NCI-H1417 treated with DMSO at 0.1 percent for 48 hours (cell line): ENCODE results near the gene IMPA2.
"Not testable (repeated sequence)": the region's sequence is repeated elsewhere in the genome, so short reads cannot be mapped to it uniquely, and the experiment has no call there.

Source experiments
- DNase-seq: peaks from one replicate; lab custom pipeline; 2025; lab: John Stamatoyannopoulos, UW

IMPA2 gene

DNA sequence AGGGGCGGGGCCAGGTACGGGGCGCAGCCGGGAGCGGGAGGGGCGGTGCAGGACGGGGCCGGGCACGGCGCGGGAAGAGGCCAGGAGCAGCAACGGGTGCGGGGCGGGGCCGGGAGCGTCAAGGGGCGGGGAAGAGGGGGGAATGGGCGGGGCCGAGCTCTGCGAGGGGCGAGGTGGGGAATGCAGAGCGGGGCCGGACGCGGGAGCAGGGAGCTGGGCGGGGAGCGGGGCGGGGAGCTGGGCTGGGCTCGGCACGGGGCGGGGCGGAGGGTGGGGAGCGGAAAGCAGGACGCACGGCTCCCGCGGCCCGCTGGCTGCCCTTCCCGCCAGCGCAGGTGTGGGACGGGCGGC is at the start of gene IMPA2:
Gene IMPA2, plus strand, starts transcription at position 316 of the 351 bp plus-strand sequence. CDS start 163 bp downstream, outside the sequence.
- DNase-seq: no peak

DNA sequence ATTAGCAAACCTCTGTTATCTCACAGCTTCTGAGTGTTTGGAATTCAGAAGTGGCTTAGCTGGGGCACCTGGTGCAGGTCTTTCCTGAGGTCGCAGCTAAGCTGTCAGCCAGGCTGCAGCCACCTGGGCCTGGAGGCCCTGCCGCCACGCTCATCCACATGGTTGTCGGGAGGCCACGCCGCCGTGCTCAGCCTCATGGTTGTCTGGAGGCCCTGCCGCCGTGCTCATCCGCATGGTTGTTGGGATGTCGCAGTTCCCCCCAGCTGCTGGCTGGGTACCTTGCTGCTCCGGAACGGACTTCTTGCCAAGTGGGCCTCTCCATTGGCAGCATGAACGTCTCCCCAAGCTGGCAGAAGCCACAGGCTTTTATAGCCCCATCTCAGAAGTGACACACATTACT is 48.9 kb upstream of the IMPA2 start:
- no peak for DNase-seq

DNA sequence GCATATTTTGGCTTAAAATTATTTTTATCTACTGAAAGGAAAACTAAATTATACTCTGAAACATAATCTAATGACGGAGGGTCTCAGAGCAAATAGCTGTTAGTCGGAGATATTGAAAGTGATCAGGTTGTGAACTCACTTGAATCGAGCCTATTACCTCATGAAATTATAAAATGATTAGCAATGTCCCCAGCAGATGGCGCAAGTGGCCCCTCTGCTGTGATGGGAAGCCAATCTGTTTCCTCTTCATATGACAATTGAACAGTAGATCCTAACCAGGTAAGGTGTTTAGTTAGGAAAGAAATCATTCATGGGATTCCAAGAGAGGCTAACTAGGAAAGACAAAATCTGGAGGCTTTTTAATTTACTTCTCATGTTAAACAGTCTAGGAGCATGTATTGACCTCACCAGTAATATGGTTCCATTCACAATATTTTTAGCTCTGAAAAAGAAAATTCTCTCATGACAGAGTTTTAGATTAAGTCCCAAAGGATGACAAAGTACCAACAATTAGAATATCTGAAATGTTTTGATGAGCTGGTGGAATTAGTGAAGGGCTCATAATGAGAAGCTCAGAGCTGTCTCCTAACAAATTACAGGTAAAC is 43.3 kb upstream of the IMPA2 start:
- DNase-seq: peak; percentile 7

DNA sequence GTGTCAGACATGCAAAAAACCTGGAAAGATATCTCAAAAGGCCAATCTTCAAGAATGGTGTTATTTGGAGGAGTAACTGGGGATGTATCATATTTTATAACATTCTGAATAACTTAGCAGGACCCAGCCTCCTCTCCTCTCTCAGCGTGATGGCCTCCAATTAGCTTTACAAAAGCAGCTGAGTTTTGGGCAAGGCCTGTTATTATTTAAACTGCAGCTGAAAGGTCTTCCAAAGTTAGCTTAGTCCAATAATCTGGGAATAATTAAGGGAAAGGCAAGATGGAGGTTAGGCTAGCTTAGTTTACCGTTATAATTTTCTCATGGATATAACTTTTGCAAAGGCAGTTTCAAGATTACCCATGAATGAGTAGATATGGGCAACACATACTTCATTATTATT is 40.4 kb upstream of the IMPA2 start:
- DNase-seq: no peak

DNA sequence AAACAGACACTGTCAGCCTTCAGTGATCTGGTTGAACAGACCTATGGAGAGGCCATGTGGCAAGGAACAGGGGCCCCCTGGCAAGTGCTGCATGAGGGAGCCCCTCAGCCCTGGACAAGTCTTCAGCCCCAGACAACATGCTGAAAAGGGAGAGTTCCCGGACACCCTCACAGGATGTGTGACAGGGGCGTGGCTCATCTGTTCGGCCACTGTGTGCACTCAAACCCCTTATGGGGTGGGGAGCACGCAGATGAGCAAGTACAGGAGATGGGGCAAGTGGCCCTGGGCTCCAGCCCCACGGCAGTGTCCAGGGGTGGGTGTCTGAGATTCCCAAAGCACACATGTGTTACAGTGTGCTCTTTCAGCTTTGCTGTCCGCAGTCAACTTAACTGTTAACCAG is 37.8 kb upstream of the IMPA2 start:
- no peak for DNase-seq

DNA sequence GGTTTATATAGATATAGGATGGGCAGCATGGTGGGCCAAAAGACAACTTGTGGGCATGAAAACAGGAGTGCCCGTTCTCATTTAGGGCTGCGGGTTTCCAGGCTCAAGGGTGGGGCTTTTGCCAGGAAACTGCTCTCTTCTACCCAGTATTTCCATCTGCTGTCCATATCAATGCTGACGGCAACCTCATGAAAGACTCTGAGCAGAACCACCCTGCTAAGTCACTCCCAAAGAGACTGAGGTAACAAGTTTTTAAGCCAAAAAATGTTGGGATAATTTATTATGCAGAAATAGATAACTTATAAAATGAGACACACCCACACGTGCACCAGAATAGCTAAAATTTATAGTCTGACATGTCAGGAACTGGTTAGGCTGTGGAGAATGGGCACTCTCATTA is 37.1 kb upstream of the IMPA2 start:
- no peak for DNase-seq

DNA sequence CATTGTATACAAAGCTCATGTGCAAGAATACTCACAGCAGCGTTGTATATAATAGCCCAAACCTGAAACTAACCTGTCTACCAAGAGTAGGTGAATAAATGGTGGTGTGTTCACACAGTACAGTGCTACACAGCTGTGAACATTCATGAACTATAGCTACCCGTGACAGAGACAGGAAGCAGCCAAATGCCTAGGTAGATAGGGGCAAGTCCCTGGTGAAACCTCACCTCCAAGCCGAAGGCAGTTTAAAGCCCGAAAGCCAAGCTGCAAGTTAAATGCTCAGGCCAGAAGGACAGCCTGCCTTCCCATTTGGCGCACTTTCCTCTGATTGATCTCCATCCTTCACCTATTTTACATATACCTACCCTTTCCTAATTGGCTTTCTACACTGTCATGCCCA is 36.5 kb upstream of the IMPA2 start:
- DNase-seq: no peak

DNA sequence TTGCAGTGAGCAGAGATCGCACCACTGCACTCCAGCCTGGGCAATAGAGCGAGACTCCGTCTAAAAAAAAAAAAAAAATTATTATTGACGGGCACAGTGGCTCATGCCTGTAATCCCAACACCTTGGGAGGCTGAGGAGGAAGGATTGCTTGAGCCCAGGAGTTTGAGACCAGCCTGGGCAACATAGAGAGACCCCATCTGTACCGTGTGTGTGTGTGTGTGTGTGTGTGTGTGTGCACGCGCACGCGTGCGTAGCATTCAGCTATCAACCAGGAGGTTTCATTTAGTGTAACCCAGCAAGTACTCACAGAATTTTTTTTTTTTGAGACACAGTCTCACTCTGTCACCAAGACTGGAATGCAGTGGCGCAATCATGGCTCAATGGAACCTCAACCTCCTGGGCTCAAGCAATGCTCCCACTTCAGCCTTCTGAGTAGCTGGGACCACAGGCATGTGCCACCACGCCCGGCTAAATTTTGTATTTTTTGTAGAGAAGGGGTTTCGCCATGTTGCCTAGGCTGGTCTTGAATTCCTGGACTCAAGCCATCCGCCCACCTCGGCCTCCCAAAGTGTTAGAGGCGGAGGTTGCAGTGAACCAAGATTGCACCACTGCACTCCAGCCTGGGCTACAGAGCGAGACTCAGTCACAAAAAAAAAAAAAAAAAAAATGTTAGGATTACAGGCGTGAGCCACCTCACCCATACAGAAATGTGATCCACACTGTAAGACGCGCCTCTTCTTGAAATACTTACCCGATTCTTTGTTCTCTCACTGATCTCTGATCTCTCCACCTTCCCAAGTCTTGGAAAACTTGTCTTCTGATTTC is 35.3 kb upstream of the IMPA2 start:
- not testable (repeated sequence) for DNase-seq

DNA sequence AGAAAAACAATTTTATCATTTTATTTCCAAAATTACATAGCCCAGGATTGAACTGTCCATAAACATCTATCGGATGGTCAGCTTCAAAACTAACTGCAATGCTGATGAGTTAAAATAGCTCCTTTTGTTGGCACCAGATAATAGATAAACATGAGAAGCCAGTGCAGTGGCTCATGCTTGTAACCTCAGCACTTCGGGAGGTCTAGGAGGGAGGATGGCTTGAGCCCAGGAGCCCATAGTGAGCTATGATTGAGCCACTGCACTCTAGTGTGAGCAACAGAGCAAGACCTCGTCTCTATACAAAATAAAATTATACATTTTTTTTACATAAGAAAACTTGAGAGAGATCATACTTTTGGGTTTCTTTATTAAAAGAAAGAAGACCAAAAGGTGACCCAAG is 34.6 kb upstream of the IMPA2 start:
- no peak for DNase-seq

DNA sequence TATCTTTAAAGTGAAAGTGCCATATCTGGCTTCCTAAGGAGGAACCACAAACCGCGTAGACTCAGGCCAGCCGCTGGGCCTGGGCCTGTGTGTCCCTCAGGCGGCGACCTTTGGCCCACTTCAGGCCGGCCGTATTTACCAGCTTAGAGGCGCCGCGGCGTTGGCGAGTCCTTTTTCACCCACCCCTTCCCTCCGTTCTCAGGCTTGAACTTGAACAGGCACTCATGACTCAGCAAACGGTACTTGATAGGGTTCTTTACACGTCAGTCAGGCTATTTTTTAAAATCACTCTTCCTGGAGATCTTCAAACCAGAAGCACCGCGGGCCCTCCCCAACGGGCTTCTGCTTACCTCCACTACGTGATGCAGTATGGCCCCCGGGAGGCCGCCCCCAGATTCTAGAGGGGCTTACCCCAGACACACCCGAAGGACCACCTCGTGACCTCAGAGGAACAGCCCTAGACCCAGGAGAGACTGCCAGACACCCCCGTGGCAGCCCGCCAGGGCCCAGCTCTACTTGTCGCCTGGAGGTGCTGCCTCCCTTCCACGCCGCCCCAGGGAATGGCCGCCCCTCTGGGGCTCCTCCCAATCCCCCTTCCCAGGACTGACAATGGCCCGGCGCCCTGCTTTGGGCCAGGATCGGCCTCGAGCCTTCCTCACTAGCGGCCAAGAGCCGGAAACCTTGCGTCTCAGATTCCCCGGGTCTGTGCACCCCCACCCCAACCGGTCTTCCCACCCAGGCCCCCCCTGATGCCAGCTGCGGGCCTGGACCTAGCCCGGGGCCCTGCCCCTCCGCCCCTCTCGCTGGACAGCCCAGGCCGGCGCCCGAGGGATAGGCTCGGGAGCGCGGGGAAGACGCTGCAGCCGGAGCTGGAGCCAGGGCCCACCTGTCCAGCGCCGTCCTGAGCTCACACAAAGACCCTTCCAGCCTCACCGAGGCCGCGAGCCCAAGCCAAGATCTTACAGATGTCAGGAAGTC is 33.8 kb upstream of the IMPA2 start:
- DNase-seq: no peak

DNA sequence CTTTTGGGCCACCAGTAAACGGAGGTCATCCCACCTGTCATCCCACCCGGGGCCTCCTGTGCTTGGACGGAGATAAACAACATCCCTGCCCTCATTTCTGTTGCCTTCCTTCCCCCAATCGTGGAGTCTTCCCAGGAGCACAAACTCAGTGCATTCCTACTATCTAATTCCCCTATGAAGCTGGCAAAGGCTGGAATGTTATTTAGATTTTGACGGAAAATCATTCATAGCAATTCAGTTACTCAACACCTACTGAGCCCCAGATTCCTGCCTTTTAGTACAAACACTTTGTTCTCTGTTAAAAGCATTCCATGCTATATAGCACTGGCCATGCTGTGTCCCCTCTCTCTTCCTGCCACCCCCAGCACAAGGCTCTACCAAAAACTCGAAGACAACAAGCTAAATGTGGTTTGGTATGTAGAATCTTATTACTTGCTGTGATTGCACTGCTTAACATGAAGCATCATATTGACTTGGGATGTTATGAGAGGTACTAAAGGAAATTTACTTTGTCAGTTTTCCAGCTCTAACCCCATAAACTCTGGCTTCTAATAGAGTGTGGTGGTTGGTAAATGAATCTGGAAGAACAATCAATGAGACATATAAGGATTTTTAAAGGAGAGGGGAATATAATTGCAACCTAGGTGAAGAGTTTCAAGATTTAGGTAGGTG is 32.3 kb upstream of the IMPA2 start:
- DNase-seq: no peak

DNA sequence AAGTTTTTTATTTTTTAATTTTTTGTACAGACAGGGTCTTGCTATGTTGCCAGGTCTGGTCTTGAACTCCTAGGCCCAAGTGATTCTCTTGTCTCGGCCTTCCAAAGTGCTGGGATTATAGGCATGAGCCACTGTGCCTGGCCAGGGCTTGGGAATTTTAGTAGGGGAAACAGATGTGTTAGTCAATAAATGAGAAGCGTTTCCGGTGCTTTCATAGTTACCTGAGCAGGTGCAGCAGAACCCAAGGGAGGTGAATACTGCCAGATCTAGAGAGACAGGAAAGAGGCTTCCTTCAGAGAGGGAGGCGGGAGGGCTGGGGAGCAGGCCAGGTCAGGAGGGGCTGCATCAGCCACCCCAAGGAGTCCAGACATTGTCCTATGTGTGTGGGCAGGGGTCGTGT is 30.5 kb upstream of the IMPA2 start:
- DNase-seq: no peak

DNA sequence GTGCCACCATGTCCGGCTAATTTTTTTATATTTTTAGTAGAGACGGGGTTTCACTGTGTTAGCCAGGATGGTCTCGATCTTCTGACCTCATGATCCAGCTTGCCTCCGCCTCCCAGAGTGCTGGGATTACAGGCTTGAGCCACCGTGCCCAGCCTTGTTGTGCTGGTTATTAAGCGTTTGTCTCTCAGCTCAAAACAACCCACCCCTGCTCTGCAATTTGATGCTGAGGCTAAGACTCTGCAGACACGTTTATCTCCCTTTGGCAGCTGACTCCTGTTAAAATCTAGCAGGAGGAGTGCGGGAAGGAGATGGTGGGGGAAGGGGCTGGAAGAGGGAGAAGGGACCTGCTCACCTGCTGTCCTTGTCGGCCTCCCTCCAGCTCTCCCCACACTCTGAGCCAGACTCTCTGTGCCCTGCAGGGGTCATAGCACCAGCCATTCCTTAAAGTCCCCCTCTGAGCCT is 29.9 kb upstream of the IMPA2 start:
- no peak for DNase-seq

DNA sequence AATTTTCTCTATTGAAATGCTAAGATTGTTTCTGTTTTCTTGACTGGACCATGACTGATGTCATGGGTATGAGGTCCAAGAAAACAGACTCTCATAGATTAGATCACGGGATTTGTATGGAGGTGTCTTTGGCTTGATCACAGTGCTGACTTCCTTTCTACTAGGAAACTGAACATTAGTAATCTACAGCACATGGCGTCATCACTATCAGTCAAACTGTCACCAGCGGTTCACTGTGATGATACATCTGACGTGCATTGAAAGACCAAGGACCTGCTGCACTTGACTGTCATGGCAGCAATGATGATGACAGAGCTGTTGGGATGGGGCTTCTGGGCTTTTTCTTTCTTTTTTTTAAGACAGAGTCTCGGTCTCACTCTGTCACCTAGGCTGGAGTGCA is 28.2 kb upstream of the IMPA2 start:
- DNase-seq: no peak

DNA sequence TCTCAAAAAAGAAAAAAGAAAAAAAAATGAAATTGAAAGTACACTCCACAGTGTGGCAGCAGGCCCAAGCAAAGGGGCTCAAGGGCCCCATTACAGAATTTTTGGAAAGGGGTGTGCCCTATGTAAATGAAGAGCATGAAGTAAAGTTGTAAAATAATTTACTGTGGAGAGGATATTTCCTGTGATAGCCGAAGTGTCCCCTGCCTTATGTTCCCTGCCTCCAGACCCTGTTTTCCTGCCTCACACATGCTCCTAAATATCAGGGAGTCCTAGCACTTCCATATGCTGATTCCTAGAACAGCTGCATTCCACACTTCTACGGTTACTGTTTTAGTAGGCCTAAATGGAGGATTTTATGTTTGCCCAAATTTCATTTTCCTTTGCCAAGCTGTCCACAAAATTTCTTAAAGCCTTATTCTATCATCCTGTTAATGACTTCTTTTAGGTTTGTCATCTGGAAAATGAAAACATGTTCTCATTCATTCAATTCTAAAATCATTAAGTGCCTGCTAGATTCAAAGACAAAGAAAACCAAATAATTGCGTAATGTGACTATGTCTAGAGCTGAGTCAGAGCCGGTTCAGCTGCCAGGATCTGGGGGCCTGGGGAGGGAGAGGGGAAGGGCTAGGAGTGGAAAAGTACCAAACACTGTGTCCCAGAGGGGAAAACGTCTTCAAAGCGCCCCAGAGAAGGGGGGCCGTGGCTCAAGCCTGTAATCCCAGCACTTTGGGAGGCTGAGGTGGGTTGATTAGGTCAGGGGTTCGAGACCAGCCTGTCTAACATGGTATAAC is 25.9 kb upstream of the IMPA2 start:
- no peak for DNase-seq

DNA sequence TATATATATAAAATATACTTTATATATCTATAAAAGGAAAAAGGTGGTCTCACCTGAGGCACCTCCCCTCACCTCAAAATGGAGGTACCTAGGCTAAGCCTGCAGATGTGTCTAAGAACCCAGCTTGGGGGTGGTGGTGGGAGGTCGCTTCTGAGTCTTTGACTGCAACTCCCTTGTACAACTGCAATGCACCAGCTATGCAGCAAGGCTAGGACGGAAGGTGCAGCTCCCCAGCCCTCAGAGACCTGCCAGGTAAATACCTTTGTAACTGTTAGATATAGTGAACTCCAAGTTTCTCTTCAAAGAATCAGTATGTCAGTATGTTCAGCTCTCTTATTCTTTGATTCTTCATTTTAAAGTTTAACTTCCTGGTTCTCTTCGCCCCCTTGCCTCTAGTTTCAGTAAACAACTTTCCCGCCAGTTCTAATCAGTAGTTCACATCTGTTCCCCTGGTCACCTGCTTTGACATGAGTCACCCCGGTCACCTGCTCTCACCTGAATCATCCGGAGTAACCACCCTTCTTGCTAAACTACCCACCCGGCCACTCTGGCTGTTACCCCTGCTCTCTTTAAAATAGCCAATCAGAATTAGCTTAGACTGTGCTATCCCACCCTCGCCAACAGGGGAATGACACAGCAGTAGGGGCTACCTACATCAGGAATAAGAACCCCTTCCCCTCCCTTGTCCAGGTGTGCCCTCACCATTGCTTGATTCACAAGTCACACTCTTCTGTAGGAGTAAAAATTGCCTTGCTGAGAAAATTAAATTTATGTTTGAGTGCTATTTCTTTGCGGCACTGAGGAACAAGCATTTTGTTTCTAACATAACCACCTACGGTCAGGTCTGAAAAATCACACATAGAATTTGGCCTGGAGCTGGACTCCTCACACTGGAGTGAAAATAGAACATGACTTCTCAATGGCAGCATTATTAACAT is 24.7 kb upstream of the IMPA2 start:
- no peak for DNase-seq

DNA sequence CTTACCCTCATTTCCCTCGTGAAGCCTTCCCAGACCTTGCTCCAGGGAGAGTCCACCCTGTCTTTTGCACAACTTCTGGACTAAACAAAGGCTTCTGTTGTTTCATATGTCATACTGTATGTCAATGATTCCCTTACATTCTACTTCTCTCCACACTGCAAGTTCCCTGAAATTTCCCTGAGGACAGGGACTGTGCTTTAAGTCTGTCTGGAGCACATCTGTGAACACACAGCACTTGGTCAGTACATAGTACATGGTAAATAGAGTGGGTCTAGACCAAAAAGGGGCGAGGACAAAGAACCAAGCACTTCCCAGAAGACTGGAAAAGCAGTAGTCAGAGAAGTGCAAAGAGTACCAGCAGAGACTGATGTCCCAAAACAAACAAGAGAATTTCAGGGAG is 23.7 kb upstream of the IMPA2 start:
- no peak for DNase-seq

DNA sequence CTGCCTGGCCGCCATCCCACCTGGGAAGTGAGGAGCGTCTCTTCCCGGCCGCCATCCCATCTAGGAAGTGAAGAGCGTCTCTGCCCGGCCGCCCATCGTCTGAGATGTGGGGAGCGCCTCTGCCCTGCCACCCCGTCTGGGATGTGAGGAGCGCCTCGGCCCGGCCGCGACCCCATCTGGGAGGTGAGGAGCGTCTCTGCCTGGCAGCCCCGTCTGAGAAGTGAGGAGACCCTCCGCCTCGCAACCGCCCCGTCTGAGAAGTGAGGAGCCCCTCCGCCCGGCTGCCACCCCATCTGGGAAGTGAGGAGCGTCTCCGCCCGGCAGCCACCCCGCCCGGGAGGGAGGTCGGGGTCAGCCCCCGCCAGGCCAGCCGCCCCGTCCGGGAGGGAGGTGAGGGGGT is 21.7 kb upstream of the IMPA2 start:
- DNase-seq: not testable (repeated sequence)

DNA sequence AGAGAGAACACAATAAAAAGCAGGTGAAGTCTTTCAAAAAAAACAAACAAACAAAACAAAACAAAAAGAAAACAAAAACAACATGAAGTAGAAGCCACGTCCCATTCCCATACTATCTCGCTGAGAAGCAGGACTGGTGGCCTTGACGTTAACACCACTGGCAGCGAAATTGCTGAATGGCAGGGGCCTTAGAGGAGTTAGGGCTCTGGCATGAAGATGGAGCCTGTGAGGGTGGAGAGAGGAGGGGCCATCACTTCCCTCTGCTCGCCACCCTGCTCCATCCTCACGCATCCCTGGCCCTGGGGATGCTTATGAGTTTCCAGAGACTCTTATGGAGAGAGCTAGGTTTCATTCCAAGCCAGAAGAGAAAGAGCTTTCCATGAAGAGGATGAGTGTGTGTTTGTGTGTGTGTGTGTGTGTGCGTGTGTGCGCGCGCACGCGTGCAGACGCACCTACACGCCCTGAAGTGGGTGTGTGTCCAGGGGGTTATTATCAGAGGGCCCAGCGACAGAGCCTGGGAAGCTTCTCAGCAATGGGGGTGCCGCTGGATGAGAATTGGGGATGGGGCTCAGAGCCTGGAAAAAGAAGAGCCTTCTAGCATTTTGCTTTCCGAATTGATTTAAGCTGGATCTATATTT is 20.4 kb upstream of the IMPA2 start:
- no peak for DNase-seq

DNA sequence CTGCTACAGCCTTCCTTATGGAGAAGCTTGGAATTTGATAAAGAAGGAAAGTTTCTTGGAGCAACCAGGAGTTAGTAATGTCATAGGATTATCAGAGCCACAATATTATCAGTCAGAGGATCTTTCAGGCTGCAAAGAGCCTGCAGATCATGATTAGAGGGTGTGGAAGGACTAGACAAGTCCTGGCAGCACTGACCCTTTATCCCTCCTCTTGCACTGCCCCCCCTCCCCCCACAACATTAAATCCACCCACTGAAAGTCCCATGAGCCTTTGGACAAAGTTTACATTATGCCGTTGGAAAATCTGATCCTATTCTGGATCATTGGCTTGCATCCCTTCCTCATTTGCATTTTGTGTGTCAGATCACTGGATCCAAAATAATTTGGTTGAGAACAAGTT is 18.7 kb upstream of the IMPA2 start:
- no peak for DNase-seq
